Measurements from ENCODE around the gene HRAS. TPM values are rescaled to one million over a fixed set of nuclear protein-coding genes. Genes with fewer than 3 reads are reported as not detected.

The HRAS gene
- polyA plus RNA-seq, 1 of the 3 experiments (the other 2 are of a cell fraction): 217 TPM

GRCh38 chr11:558503-558902 lies 23.1 kb upstream of the HRAS start:
- Histone ChIP-seq H3F3A (replicated peaks; ENCODE audit: insufficient read depth) (no peaks in the 10 kb centered on the region), H3K36me3 (replicated peaks in 1 of 2; ENCODE audit: control insufficient read depth in 1 of 2, insufficient read depth in 2 of 2, low read length in 1 of 2) (no peaks in the 10 kb centered on the region), H4K20me1 (ENCODE audit: insufficient read depth) (no peaks in the 10 kb centered on the region), H3K27me3 (ENCODE audit: insufficient read depth) (peaks cover 11% of the 10 kb centered on the region), H3K79me2 (ENCODE audit: insufficient read depth) (no peaks in the 10 kb centered on the region; the same call in 1 of the 2 replicates), H3K9ac (no peak overlapping the region), H3K27ac (ENCODE audit: low read depth in 2 of 2, low read length in 1 of 2) (no peak overlapping the region), H3K4me3 (ENCODE audit: low read depth in 2 of 2, low read length in 1 of 2) (no peak overlapping the region), H3K4me1 (ENCODE audit: control insufficient read depth in 1 of 2, insufficient read depth in 2 of 2, low read depth in 1 of 2, low read length in 1 of 2) (peaks cover 4 to 35% of the 10 kb centered on the region in 2 experiments; a peak in 2 of 4 replicates), H3K4me2 (no peak overlapping the region), H3K9me2 (no peaks in the 10 kb centered on the region), H2AFZ (ENCODE audit: low read depth) (no peak overlapping the region), H3K9me3 (no peaks in the 10 kb centered on the region)
- TF ChIP-seq REST (IDR thresholded peaks at IDR 0.05; ENCODE audit: low read depth, low read length): no peak
- TF ChIP-seq RXRA (IDR thresholded peaks at IDR 0.05; ENCODE audit: borderline replicate concordance, low read depth): no peak
- ChIA-PET POLR2A (interaction anchor here (1.5 kb wide), 1 partner anchor 17 kb away, joined by 3 read pairs; no protein-coding TSS in a partner anchor), CTCF (no interaction called here)
- no peak for DNase-seq
- 100% methylated on average over 4 of the region's 20 CpGs for WGBS (ENCODE audit: low lambda C conversion rate)

- Histone ChIP-seq H3K9me3 (no peaks in the 10 kb centered on the region), H3K9ac (no peak overlapping the region), H3K9me2 (no peaks in the 10 kb centered on the region), H3K27me3 (ENCODE audit: insufficient read depth) (peaks cover 11% of the 10 kb centered on the region), H3K4me2 (no peak overlapping the region), H3K36me3 (replicated peaks in 1 of 2; ENCODE audit: control insufficient read depth in 1 of 2, insufficient read depth in 2 of 2, low read length in 1 of 2) (no peaks in the 10 kb centered on the region), H3F3A (replicated peaks; ENCODE audit: insufficient read depth) (no peaks in the 10 kb centered on the region), H4K20me1 (ENCODE audit: insufficient read depth) (no peaks in the 10 kb centered on the region), H2AFZ (ENCODE audit: low read depth) (no peak overlapping the region), H3K4me1 (ENCODE audit: control insufficient read depth in 1 of 2, insufficient read depth in 2 of 2, low read depth in 1 of 2, low read length in 1 of 2) (peaks cover 4 to 35% of the 10 kb centered on the region in 2 experiments; a peak in 2 of 4 replicates), H3K27ac (ENCODE audit: low read depth in 2 of 2, low read length in 1 of 2) (no peak overlapping the region), H3K79me2 (ENCODE audit: insufficient read depth) (no peaks in the 10 kb centered on the region; the same call in 1 of the 2 replicates), H3K4me3 (ENCODE audit: low read depth in 2 of 2, low read length in 1 of 2) (no peak overlapping the region)
- TF ChIP-seq POLR2AphosphoS5 (IDR thresholded peaks at IDR 0.05; ENCODE audit: low read depth, low read length) (no peak), USF1 (IDR thresholded peaks at IDR 0.05; ENCODE audit: borderline replicate concordance, low read depth) (no peak), PBX3 (IDR thresholded peaks at IDR 0.05) (no peak), JUND (IDR thresholded peaks at IDR 0.05) (no peak), MAX (IDR thresholded peaks at IDR 0.05; ENCODE audit: low read depth) (no peak), CTCF (IDR thresholded peaks at IDR 0.05) (no peak), USF2 (IDR thresholded peaks at IDR 0.05; ENCODE audit: borderline replicate concordance, low read depth, low read length) (no peak), EP300 (IDR thresholded peaks at IDR 0.05; ENCODE audit: borderline replicate concordance in 1 of 2, low read depth in 1 of 2, low read length in 1 of 2) (no peak)
- 85% methylated on average over 7 of the region's 24 CpGs for WGBS (ENCODE audit: low lambda C conversion rate)
- ChIA-PET POLR2A (interaction anchor here (0.6 to 0.9 kb wide), 2 partner anchors 10 to 201 kb away, joined by 3 read pairs; no protein-coding TSS in a partner anchor), CTCF (interaction anchor here (1.3 to 3.6 kb wide), 2 partner anchors 9 to 164 kb away, joined by 3 to 41 read pairs; no protein-coding TSS in a partner anchor)
- DNase-seq: no peak
These were observed 22.2 kb upstream of the HRAS start for GRCh38 chr11:557328-558132.
